Central memory CD8-positive, alpha-beta T cell (primary cell): ENCODE measurements around the gene IDUA.

Experiments
- ATAC-seq: fragments of 150-1000 bp; cut with Tn5 transposase; replicated peaks from 2 replicates; pipeline ENCODE4 v1.10.0; 2022; ENCODE audit warnings: mild to moderate bottlenecking, moderate FRiP score, moderate number of reproducible peaks; ENCODE audit not compliant: poor library complexity, severe bottlenecking; ENCODE audit errors: extremely low read depth
- DNase-seq, 2 donors: peaks; one replicate each; pipeline ENCODE4 v3.0.0; 2021; ENCODE audit warnings: low spot score in 2 of 2
- H3K27ac Mint-ChIP-seq: one replicate; pipeline ENCODE4 v1.8.0; 2022; ENCODE audit warnings: low read depth, mild to moderate bottlenecking, moderate library complexity, mixed read lengths
- H3K27me3 Mint-ChIP-seq: one replicate; pipeline ENCODE4 v1.8.0; 2022; ENCODE audit warnings: mixed read lengths
- H3K36me3 Mint-ChIP-seq: one replicate; pipeline ENCODE4 v1.8.0; 2022; ENCODE audit warnings: mild to moderate bottlenecking, moderate library complexity, mixed read lengths; ENCODE audit not compliant: insufficient read depth
- H3K4me1 Mint-ChIP-seq: one replicate; pipeline ENCODE4 v1.8.0; 2022; ENCODE audit warnings: mixed read lengths
- H3K4me3 Mint-ChIP-seq: one replicate; pipeline ENCODE4 v1.8.0; 2022; ENCODE audit warnings: mild to moderate bottlenecking, moderate library complexity, mixed read lengths
- H3K9me3 Mint-ChIP-seq: one replicate; pipeline ENCODE4 v1.8.0; 2022; ENCODE audit warnings: mixed read lengths

Gene IDUA

DNA sequence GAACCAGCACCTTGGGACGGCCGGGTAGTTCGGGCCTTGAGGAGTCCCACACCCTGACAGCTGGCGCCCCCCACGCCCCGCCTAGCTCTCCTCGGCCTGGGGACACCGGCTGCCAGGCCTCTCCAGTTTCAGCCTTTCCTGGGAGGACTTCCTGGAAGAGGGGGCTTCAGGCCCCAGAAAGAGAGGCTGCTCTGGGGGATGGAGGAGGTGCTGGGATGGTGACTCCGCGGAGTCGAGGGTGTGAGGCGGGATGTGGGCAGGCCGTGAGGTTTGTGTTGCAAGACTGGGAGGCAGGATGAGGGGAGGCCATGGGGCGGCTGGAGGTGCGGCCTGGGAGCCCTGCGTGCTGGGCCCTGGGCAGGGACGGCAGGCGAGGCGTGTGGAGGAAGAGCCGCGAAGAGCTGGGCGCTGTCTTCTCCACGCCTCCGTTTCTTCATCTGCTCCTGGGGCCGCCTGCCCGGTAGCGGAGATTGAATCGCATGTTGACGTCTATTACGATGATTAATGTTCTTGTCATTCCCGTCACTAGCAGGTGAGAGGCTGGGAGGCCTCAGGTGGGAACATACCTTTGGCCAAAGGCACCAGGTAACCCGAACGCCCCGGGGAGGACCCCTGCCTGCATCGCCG lies 23.7 kb downstream of the IDUA start:
- peak; percentile 53 to 78 for DNase-seq
- peak overlapping the region; percentile 91 for H3K4me3 Mint-ChIP-seq

DNA sequence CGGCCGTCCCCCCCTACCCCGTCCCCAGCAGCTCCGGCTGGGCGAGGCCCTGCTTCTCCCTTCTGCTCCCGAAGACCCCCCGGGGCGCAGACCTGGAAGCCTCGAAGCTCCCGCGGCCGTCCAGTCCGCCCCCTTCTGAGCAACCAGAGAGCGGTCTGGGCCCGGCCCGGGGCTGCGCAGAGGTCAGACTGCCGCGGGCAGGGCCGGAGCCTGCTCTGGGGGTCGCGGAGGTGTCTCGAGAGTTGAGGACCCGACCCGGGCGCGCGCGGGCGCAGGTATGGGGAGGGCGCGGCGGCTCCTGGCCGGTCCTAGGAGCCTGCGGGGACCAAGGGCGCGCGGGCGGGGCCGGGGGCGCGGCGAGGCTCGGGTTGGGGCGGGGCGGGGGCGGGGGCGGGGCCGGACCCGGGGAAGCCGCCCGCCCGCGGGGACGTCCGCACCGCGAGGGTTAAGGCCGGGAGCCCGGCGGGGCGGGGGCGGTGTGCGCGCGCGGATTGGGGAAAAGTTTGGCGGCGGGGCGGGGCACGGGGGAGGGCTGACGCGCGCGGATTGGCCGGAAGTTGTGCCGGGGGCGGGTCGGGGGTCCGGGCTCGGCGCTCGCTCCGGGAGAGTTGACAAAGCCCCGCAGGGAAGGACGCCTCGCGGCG lies 24.3 kb downstream of the IDUA start, which contains the start of gene FGFRL1:
FGFRL1 (plus strand) TSS at position 605 of the 644 bp plus-strand sequence. CDS start 860 bp downstream, outside the sequence.
- Mint-ChIP-seq H3K27ac (peak within 1 kb of the TSS; percentile 95), H3K4me1 (peaks cover 16% of the 10 kb centered on the region), H3K4me3 (peak within 1 kb of the TSS; percentile 91), H3K27me3 (peaks cover 31% of the 10 kb centered on the region), H3K9me3 (no peaks in the 10 kb centered on the region), H3K36me3 (peaks cover 9% of the 10 kb centered on the region)
- peak; percentile 72 to 74 for DNase-seq
- peak; percentile 50 for ATAC-seq

More for the DNA sequence above, 23.7 kb downstream of the IDUA start:
- Mint-ChIP-seq H3K9me3 (no peaks in the 10 kb centered on the region), H3K27ac (peak overlapping the region; percentile 95), H3K4me1 (peaks cover 16% of the 10 kb centered on the region), H3K27me3 (peaks cover 38% of the 10 kb centered on the region), H3K36me3 (peaks cover 9% of the 10 kb centered on the region)
- ATAC-seq: peak; percentile 72

DNA sequence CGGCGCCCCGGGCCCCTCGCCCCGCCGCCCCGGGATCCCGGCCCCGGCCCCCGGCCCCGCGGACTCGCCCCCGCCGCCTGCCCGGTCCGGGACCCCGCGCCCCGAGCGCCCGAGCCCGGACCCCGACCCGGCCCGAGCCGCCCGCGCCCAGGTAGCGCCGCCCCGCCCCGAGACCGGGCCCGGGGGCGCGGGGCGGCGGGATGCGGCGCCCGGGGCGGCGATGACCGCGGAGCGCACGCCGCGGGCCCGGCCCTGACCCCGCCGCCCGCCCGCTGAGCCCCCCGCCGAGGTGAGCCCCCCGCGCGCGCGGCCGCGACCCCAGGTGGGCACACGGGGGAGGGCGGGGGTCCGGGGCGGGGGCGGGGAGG lies 24.8 kb downstream of the IDUA start:
- ATAC-seq: no peak
- H3K4me1 Mint-ChIP-seq: peaks cover 16% of the 10 kb centered on the region
- peak overlapping the region; percentile 91 for H3K4me3 Mint-ChIP-seq
- H3K36me3 Mint-ChIP-seq: peaks cover 9% of the 10 kb centered on the region
- no peak for DNase-seq
- H3K27ac Mint-ChIP-seq: no peak overlapping the region
- no peaks in the 10 kb centered on the region for H3K9me3 Mint-ChIP-seq
- H3K27me3 Mint-ChIP-seq: peaks cover 26% of the 10 kb centered on the region

DNA sequence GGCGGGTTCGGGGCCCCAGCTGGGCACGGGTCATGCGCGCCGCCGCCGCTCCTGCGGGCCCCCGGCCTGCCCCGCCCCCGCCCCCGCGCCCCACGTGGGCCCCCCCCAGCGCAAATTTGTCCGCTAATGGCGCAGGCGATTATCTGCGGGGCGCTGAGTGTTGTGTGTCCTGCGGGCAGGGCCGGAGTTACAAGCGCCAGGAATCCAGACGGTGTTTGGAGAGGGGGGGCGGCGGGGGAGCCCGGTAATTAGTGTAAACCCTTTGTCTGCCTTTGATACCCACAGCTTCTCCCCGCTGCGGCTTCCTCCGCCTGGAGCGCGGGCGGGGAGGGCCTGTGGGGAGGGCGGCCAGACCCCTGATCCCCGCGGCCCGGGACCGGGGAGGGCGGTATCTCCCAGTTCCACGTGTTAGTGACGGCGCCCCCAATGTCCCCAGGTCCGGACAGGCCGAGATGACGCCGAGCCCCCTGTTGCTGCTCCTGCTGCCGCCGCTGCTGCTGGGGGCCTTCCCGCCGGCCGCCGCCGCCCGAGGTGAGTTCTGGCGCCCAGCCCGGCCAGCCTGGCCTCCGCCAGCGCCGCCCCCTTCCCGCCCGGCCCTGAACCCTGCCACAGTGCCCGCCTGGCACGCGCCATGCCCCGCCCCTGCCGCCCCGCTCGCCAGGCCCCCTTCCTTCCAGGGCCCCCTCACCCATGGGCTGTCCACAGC lies 25.3 kb downstream of the IDUA start:
- ATAC-seq (no peak), DNase-seq (no peak)
- Mint-ChIP-seq H3K9me3 (no peaks in the 10 kb centered on the region), H3K4me1 (peaks cover 16% of the 10 kb centered on the region), H3K4me3 (peak overlapping the region; percentile 66), H3K27ac (no peak overlapping the region), H3K36me3 (peaks cover 9% of the 10 kb centered on the region), H3K27me3 (peaks cover 21% of the 10 kb centered on the region)

DNA sequence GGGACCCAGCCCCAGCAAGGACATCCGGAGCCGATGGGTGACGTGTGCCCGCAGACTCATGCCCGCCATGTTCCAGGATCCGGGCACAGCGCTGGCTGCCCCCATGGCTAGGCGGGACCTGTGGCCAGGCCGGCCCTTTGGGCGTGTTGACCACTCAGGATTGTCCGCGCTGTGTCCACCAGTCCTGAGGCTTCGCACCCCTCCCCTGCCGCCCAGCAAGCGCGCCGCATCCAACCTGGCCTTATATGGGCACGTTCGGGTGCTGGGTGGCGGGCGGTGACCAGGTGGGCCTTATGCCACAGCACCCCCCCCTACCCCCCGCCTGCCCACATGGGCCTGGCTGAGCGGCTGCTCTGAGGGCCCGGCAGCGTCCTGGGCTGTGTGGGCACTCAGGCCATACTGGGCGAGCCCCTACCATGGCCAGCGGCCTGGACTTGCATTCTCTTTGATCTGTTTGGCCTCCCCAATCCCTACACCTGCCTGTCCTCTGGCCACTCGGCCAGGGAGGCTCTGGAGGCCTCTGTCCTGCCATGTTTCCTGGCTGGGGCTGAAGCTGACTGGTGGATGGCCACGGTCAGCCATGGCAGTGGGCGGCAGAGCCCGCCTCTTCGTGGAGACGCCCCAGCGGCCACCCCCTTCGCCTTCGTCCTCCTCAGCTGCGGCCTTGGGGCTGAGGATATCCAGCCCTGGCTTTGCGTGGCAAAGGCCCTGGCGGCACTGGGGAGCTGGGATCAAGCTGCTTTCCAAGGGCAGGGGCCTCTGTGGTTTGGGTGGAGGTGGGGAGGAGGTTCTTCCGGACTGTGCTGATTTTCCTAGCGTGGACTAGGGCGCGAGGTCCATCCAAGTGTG lies 26.6 kb downstream of the IDUA start:
- H3K36me3 Mint-ChIP-seq: peaks cover 9% of the 10 kb centered on the region
- ATAC-seq (no peak), DNase-seq (no peak)
- H3K4me3 Mint-ChIP-seq: peak overlapping the region; percentile 66
- peaks cover 16% of the 10 kb centered on the region for H3K4me1 Mint-ChIP-seq
- H3K27me3 Mint-ChIP-seq: peaks cover 8% of the 10 kb centered on the region
- no peak overlapping the region for H3K27ac Mint-ChIP-seq
- no peaks in the 10 kb centered on the region for H3K9me3 Mint-ChIP-seq

DNA sequence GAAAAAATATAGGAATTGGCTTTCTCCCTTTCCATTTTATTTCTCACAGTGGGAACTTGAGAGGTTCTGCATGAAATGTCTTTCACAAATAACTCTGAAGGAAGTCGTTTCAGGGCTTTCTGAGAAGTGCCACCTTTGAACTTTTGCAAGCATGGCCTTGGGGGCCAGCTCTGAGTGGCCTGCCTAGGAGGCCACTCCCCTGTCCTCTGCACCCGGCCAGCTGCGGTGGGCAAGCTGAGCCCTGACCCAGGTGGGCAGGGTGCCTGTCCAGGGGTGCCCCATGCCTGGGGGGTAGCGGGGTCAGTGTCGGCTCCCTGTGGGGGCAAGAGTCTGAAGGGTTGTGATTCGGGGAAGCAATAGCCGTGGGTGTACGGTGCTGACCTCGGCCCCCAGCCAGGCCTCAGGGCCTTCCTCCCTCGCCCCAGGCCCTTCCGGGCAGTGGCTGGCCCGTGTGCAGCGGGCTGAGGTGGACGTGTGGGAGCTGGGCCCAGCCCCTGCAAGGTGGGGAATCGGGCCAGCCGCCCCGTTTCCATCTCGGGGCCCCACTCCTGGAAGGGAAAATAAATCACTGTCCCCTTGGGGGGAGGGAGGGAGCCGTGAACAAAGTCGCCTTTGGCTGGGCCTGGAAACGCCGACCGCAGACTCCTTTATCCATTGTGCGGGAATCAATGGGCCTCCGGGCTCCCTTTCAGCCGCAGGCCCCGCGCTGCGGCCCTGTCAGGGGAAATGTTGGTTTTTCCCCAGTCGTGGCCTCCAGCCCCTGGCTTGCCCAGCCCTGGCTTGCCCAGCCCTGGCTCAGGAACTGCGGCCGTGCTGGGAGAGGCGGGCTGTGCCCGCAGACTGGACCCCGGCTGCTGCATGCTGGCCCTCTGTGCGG lies 27.7 kb downstream of the IDUA start:
- no peaks in the 10 kb centered on the region for H3K27me3 Mint-ChIP-seq
- H3K4me1 Mint-ChIP-seq: peaks cover 7% of the 10 kb centered on the region
- ATAC-seq (no peak), DNase-seq (no peak)
- no peak overlapping the region for H3K4me3 Mint-ChIP-seq
- H3K36me3 Mint-ChIP-seq: peaks cover 7% of the 10 kb centered on the region
- no peaks in the 10 kb centered on the region for H3K9me3 Mint-ChIP-seq
- H3K27ac Mint-ChIP-seq: no peak overlapping the region

DNA sequence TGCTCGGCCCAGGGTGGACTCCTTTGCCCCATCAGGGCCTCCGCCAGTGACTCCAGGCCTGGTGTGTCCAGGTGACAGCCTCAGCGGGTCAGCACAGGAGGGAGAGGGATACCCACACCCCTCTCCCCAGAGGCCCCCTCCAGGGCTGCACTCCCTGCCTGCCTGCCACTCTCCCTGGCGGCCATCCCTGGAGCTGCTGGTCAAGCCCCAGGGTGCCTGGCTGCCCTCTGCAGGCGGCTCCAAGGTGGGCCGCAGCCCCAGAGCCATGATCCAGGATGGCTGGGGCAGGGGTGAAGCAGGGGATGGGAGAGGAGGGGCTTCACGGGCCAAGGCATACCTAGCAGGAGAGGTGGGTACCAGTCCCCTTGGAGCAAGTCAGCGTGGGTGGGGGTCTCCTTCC lies 28.3 kb downstream of the IDUA start:
- Mint-ChIP-seq H3K27me3 (no peaks in the 10 kb centered on the region), H3K9me3 (no peaks in the 10 kb centered on the region), H3K4me1 (peaks cover 6% of the 10 kb centered on the region), H3K36me3 (peaks cover 7% of the 10 kb centered on the region), H3K27ac (no peak overlapping the region), H3K4me3 (no peak overlapping the region)
- ATAC-seq (no peak), DNase-seq (no peak)

DNA sequence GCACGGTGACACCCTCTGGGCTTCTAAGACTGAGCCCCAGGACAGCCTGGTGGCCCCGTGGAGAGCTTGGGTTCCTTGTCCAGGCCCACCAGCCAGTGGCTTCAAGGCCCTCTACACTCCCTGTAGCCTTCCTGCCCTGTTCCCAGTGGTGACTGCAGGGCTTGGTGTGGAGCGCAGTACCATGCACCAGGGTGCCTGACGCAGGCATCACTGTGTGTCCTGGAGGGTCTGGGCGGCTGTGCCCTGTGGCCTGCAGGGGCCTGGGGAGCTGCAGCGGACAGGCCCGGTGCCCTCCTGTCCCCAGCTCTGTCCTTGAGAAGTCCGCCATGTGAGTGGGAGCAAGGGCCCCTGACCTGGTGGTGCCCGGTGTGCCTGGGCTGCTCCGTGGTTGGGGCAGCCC lies 28.9 kb downstream of the IDUA start:
- no peaks in the 10 kb centered on the region for H3K27me3 Mint-ChIP-seq
- H3K27ac Mint-ChIP-seq: no peak overlapping the region
- H3K9me3 Mint-ChIP-seq: no peaks in the 10 kb centered on the region
- H3K4me1 Mint-ChIP-seq: peaks cover under 1% of the 10 kb centered on the region
- DNase-seq (no peak), ATAC-seq (no peak)
- H3K36me3 Mint-ChIP-seq: peaks cover 2% of the 10 kb centered on the region
- H3K4me3 Mint-ChIP-seq: no peak overlapping the region

DNA sequence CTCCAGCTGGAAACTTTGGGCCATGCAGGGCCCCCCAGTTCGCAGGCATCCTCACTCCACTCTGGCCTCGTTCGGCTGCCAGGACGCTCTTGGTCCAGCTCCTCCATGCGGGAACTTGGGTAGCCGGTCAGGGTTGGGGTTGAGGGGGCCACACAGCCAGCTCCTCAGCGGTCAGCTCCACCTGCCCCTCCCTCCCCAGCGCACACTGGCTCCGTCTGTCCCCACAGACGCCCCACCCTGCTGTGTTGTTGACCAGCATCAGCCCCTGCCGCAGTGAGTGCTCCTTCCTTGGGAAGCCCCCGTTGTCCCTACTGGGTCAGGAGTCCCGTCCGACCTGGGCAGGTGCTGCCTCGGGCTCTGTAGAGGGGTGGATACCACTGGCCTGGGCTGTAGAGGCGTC lies 30.4 kb downstream of the IDUA start:
- Mint-ChIP-seq H3K4me1 (no peaks in the 10 kb centered on the region), H3K27ac (no peak overlapping the region), H3K4me3 (no peak overlapping the region), H3K27me3 (no peaks in the 10 kb centered on the region), H3K36me3 (peaks cover 1% of the 10 kb centered on the region), H3K9me3 (no peaks in the 10 kb centered on the region)
- DNase-seq (no peak), ATAC-seq (no peak)

DNA sequence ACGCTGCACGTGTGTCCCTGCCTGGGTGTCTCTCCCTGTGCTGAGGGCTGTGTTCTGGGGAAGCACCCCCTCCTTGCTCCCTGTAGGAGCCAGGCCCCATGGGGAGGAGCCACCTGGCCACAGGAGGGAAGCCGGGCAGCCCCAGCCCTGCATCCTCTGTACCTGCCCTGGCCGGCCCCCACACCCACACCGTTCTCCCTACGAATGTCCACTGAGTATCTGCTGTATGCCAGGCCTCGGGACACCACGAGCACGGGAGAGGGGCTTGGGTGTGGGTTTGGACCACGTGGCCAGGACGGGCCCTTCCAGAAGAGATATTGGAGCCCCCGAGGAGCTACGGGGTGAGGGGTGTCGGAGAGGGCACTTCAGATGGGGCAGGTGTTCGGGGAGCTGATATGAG lies 30.9 kb downstream of the IDUA start:
- ATAC-seq: no peak
- Mint-ChIP-seq H3K36me3 (no peaks in the 10 kb centered on the region), H3K4me1 (no peaks in the 10 kb centered on the region), H3K27ac (no peak overlapping the region), H3K27me3 (no peaks in the 10 kb centered on the region), H3K4me3 (no peak overlapping the region), H3K9me3 (no peaks in the 10 kb centered on the region)
- no peak for DNase-seq

DNA sequence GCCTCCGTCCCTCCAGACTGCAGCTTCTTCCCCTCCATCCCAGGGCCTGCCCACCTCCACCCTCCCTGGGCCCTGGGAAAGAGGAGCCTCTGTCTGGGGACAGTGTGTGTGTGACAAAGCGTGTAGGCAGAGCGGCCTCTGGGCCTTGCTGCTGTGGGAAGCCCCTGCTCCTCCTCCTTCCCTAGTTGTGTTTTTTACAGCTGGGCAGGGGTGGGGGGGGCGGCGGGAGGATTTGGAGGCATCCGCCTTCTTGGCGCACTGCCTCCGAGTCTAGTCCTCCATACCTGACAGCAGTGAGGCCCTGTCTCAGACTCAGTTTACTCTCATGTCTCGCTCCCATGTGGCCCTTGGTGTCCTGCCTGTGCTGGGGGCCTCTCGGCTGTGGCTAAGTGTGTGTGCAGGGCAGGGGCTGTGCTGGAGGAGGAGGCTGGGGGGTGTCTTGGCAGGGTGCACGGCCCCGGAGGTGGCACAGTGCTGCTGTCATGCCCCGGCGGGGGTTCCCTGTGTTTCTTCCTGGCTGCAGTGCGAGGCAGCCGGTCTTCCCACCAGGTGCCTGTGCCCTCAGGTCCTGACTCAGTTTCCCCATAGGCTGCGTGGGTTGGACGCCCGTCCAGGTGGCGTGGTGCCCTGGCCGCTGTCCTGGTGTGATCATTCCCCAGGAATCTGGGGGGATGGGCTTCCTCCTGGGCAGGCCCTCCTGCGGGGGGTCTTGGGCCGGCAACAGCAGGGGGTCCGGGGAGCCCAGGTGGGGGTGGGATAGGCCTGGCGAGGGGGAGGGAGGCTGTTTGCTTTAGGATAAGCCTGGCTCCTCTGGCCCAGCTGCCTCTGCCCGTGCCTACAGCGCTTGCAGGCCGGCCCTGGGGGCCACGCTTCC lies 31.5 kb downstream of the IDUA start:
- Mint-ChIP-seq H3K4me3 (no peak overlapping the region), H3K9me3 (no peaks in the 10 kb centered on the region), H3K4me1 (no peaks in the 10 kb centered on the region), H3K27me3 (no peaks in the 10 kb centered on the region), H3K36me3 (no peaks in the 10 kb centered on the region), H3K27ac (no peak overlapping the region)
- no peak for DNase-seq
- no peak for ATAC-seq
